Adrenal gland (tissue), 12 donors: ENCODE data around the gene ZNF330. TPM values are rescaled to one million over a fixed set of nuclear protein-coding genes. Genes with fewer than 3 reads are reported as not detected.

Source experiments
- DNase-seq, 7 donors: peaks; one replicate each; pipeline ENCODE4 v3.0.0-alpha.2; 2019 to 2020
- H3K27ac ChIP-seq, 5 donors: fragments of 200-600 bp; sonication (generic) in 4 of 5; 1 replicate in 3 of 5; 2 replicates in 2 of 5; pipeline versions ENCODE4 v1.5.1 to v1.8.0; 2016 to 2020; ENCODE audit warnings: mild to moderate bottlenecking in 1 of 5
- H3K27me3 ChIP-seq: fragments of 200-600 bp; 2 replicates; pipeline ENCODE4 v1.8.0; 2021
- H3K36me3 ChIP-seq, 2 donors: fragments of 200-600 bp; replicated peaks in 1 of 2; 1 replicate in 1 of 2; 2 replicates in 1 of 2; pipeline versions ENCODE4 v1.5.1 to v1.8.0; 2018 to 2022
- H3K4me1 ChIP-seq, 2 donors: fragments of 200-600 bp; replicated peaks in 1 of 2; 1 replicate in 1 of 2; 2 replicates in 1 of 2; pipeline versions ENCODE4 v1.5.1 to v1.8.0; 2018 to 2021
- H3K4me3 ChIP-seq, 4 donors: fragments of 200-600 bp; sonication (generic) in 3 of 4; one replicate each; pipeline ENCODE4 v1.5.1; 2016 to 2018
- H3K9me3 ChIP-seq, 3 donors: fragments of 200-600 bp; sonication (generic) in 1 of 3; replicated peaks in 1 of 3; 1 replicate in 2 of 3; 2 replicates in 1 of 3; pipeline versions ENCODE4 v1.5.1 to v1.8.0; 2016 to 2021
- POLR2A ChIP-seq, 2 donors: fragments of 450-650 bp; IDR thresholded peaks; one replicate each; pipeline ENCODE4 v1.6.1; 2017; ENCODE audit warnings: antibody characterized with exemption in 2 of 2, mild to moderate bottlenecking in 2 of 2, moderate library complexity in 1 of 2
- WGBS, 4 donors: extraction: QIAGEN DNeasy Blood & Tissue Kit in 2 of 4; methylation state at CpG; one replicate each; pipeline versions ENCODE4 v1.1.5 to v1.1.7; 2013 to 2017; 5-methylcytosine and 5-hydroxymethylcytosine counted together
- intact Hi-C, 2 donors: fragments of 100-400 bp; cut with DNase I; formaldehyde crosslinking; loops; one replicate each; pipeline versions ENCODE4 v1.14.1 to v1.15.0; 2022 to 2023
- polyA plus RNA-seq, 3 donors: library from polyadenylated mRNA; stranded (reverse); fragments of 200-250 nt in 2 of 3; fragments of 350-450 nt in 1 of 3; fragmentation: Illumina TruSeq in 1 of 3; extraction: RNeasy Lipid Tissue Mini Kit (QIAGEN cat#74804) in 1 of 3; gene quantifications; one replicate each; pipeline ENCODE4 v1.2.3, GENCODE V29; 2013 to 2014
- total RNA-seq, 9 donors: library from RNA; depleted of rRNA in 4 of 9; stranded (reverse); fragments of >200 nt in 4 of 9; fragments of 120-200 nt in 1 of 9; fragmentation: NEBNext Ultra II Directional in 1 of 9; extraction: Animal tissue kit (Norgen Biotek cat#: 25700) in 1 of 9; gene quantifications; one replicate each; pipeline versions ENCODE4 v1.1.0 to v1.2.4, GENCODE V29; 2013 to 2023
- TF ChIP-seq, protein P1 (sequence below), 6 experiments: fragments of 450-650 bp in 4 of 6; fragments of 200-600 bp in 2 of 6; sonication (generic) in 1 of 6; IDR thresholded peaks; 1 replicate in 5 of 6; 2 replicates in 1 of 6; pipeline versions ENCODE4 v1.5.1 to v1.8.0; 2016 to 2021; ENCODE audit warnings: antibody characterized with exemption in 6 of 6, mild to moderate bottlenecking in 2 of 6, moderate library complexity in 1 of 6
- donor health status: healthy with polysubstance abuse.
- donor health status: Bipolar disorder and iron deficiency.
- donor health status: DM: yes; HTN: yes; CAD: no.
- donor health status: DM: no; HTN: no; CAD: no.
- donor health status: DM: no; HTN: no; CAD: no.
- donor health status: DM: yes; HTN: yes; CAD: no.

The ZNF330 gene
- total and polyA plus RNA-seq, 12 donors, result 20.0 to 56.3 (median 37.1) TPM

DNA sequence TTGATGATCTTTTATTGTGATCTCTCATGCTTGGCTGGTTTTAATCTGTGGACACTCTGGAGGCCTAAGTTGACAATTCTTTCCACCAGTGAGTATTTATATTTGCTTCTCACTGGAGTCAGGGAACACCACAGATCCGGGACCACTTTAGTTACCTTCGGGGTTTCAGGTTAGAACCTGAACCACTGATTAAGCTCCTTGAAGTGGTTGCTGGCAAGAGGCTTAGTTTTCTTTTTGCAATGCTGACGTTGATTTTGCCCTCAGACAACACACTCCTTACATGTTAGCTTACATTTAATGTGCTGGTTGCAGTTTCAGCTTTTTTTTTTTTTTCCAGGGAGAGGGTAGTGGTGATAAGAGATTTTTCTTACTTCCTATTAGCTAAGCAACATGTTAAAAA, 10.5 kb upstream of the ZNF330 start:
- Histone ChIP-seq H3K27ac (no peak overlapping the region), H3K4me1 (no peaks in the 10 kb centered on the region), H3K4me3 (no peak overlapping the region), H3K36me3 (no peaks in the 10 kb centered on the region), H3K9me3 (no peaks in the 10 kb centered on the region), H3K27me3 (no peaks in the 10 kb centered on the region)
- DNase-seq, result no peak
- WGBS, 4 donors, result 69 to 80% (median 79%) methylated on average over 3 of the region's 3 CpGs
- TF ChIP-seq POLR2A (IDR thresholded peaks at IDR 0.05), result no peak
- TF ChIP-seq, protein P1, sequence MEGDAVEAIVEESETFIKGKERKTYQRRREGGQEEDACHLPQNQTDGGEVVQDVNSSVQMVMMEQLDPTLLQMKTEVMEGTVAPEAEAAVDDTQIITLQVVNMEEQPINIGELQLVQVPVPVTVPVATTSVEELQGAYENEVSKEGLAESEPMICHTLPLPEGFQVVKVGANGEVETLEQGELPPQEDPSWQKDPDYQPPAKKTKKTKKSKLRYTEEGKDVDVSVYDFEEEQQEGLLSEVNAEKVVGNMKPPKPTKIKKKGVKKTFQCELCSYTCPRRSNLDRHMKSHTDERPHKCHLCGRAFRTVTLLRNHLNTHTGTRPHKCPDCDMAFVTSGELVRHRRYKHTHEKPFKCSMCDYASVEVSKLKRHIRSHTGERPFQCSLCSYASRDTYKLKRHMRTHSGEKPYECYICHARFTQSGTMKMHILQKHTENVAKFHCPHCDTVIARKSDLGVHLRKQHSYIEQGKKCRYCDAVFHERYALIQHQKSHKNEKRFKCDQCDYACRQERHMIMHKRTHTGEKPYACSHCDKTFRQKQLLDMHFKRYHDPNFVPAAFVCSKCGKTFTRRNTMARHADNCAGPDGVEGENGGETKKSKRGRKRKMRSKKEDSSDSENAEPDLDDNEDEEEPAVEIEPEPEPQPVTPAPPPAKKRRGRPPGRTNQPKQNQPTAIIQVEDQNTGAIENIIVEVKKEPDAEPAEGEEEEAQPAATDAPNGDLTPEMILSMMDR (IDR thresholded peaks at IDR 0.05), result no peak
- intact Hi-C loops, result no loop called here

- WGBS, 4 donors, result 84 to 98% (median 91%) methylated on average over 5 to 26 of the region's 26 CpGs
- Histone ChIP-seq H3K27me3 (no peaks in the 10 kb centered on the region), H3K27ac (no peak overlapping the region), H3K4me1 (no peaks in the 10 kb centered on the region), H3K4me3 (no peak overlapping the region), H3K36me3 (no peaks in the 10 kb centered on the region), H3K9me3 (no peaks in the 10 kb centered on the region)
- DNase-seq, result no peak
- intact Hi-C loops, result no loop called here
- no peak for TF ChIP-seq POLR2A (IDR thresholded peaks at IDR 0.05)
- TF ChIP-seq, protein P1 (IDR thresholded peaks at IDR 0.05), result no peak
These were observed 7.1 kb upstream of the ZNF330 start for GRCh38 chr4:141213550-141213991.

- no peaks in the 10 kb centered on the region for H3K36me3 ChIP-seq
- no peaks in the 10 kb centered on the region for H3K9me3 ChIP-seq
- TF ChIP-seq POLR2A (IDR thresholded peaks at IDR 0.05), result no peak
- TF ChIP-seq, protein P1 (IDR thresholded peaks at IDR 0.05), result no peak
- no peak overlapping the region for H3K27ac ChIP-seq
- no peak overlapping the region for H3K4me3 ChIP-seq
- H3K4me1 ChIP-seq, result no peaks in the 10 kb centered on the region
- no peaks in the 10 kb centered on the region for H3K27me3 ChIP-seq
- intact Hi-C loops, result no loop called here
- no peak for DNase-seq
These were observed 5.7 kb upstream of the ZNF330 start for GRCh38 chr4:141215030-141215429.

GRCh38 chr4:141216002-141216761, 4.5 kb upstream of the ZNF330 start:
- DNase-seq, result no peak
- Histone ChIP-seq H3K27ac (no peak overlapping the region), H3K4me1 (no peaks in the 10 kb centered on the region), H3K27me3 (no peaks in the 10 kb centered on the region), H3K4me3 (no peak overlapping the region), H3K9me3 (no peaks in the 10 kb centered on the region), H3K36me3 (no peaks in the 10 kb centered on the region)
- intact Hi-C loops, result no loop called here
- TF ChIP-seq, protein P1 (IDR thresholded peaks at IDR 0.05), result no peak
- no peak for TF ChIP-seq POLR2A (IDR thresholded peaks at IDR 0.05)
- 62 to 83% (median 79%) methylated on average over 5 of the region's 5 CpGs for WGBS, 4 donors
